Right atrium auricular region (tissue), 2 donors: ENCODE results near the gene DEPP1. TPM values are rescaled to one million over a fixed set of nuclear protein-coding genes. Genes with fewer than 3 reads are reported as not detected.

Experiments used
- DNase-seq: peaks from one replicate; pipeline ENCODE4 v3.0.0-alpha.2; 2019; ENCODE audit warnings: low spot score
- H3K27ac ChIP-seq, 2 donors: fragments of 200-600 bp; sonication (generic); 1 replicate in 1 of 2; 2 replicates in 1 of 2; pipeline ENCODE4 v1.5.1; 2016 to 2019
- H3K27me3 ChIP-seq, 2 donors: fragments of 200-600 bp; sonication (generic); one replicate each; pipeline versions ENCODE4 v1.5.1 to v1.6.0; 2017 to 2019
- H3K36me3 ChIP-seq: fragments of 200-600 bp; sonication (generic); one replicate; pipeline ENCODE4 v1.5.1; 2016
- H3K4me1 ChIP-seq, 2 donors: fragments of 200-600 bp; sonication (generic); one replicate each; pipeline versions ENCODE4 v1.5.1 to v1.6.0; 2017 to 2019
- H3K4me3 ChIP-seq, 2 donors: fragments of 200-600 bp; sonication (generic); 1 replicate in 1 of 2; 2 replicates in 1 of 2; pipeline ENCODE4 v1.5.1; 2017 to 2019; ENCODE audit warnings: mild to moderate bottlenecking in 1 of 2, moderate library complexity in 1 of 2
- H3K9me3 ChIP-seq, 2 donors: fragments of 200-600 bp; sonication (generic); one replicate each; pipeline ENCODE4 v1.5.1; 2019
- CTCF ChIP-seq, 2 donors: fragments of 200-600 bp; sonication (generic); IDR thresholded peaks; one replicate each; pipeline ENCODE4 v1.5.1; 2019; ENCODE audit warnings: antibody characterized with exemption in 2 of 2
- total RNA-seq, 2 donors: library from RNA; depleted of rRNA; stranded (reverse); fragments of >200 nt; gene quantifications; one replicate each; pipeline ENCODE4 v1.1.0, GENCODE V29; 2016

DEPP1 gene
- total RNA-seq, 2 donors from 2014 or later: 68.8 to 143 TPM

- Histone ChIP-seq H3K4me1 (peaks cover 0 to 11% of the 10 kb centered on the region in 2 donors), H3K4me3 (no peak overlapping the region), H3K27me3 (no peaks in the 10 kb centered on the region), H3K36me3 (no peaks in the 10 kb centered on the region), H3K27ac (no peak overlapping the region), H3K9me3 (no peaks in the 10 kb centered on the region)
- no peak for DNase-seq
- no peak for TF ChIP-seq CTCF (IDR thresholded peaks at IDR 0.05)
Measured at GRCh38 chr10:44928462-44928861, 50.1 kb downstream of the DEPP1 start.

- H3K9me3 ChIP-seq: no peaks in the 10 kb centered on the region
- H3K27ac ChIP-seq: no peak overlapping the region
- no peak overlapping the region for H3K4me3 ChIP-seq
- H3K4me1 ChIP-seq: peaks cover 0 to 2% of the 10 kb centered on the region in 2 donors
- TF ChIP-seq CTCF (IDR thresholded peaks at IDR 0.05): no peak
- no peaks in the 10 kb centered on the region for H3K36me3 ChIP-seq
- no peak for DNase-seq
- H3K27me3 ChIP-seq: no peaks in the 10 kb centered on the region
Measured at GRCh38 chr10:44927352-44927751, 51.3 kb downstream of the DEPP1 start.

GRCh38 chr10:44926751-44927351 lies 51.8 kb downstream of the DEPP1 start:
- Histone ChIP-seq H3K9me3 (no peaks in the 10 kb centered on the region), H3K4me1 (no peaks in the 10 kb centered on the region), H3K4me3 (no peak overlapping the region), H3K36me3 (no peaks in the 10 kb centered on the region), H3K27ac (no peak overlapping the region), H3K27me3 (no peaks in the 10 kb centered on the region)
- no peak for DNase-seq
- no peak for TF ChIP-seq CTCF (IDR thresholded peaks at IDR 0.05)

Other genes starting within 250 kb of the DEPP1 start
- under 1 TPM in 1 of 2 donors, not detected in 1; 0.15 TPM for gene TMEM72, start 67.5 kb downstream of the DEPP1 start, total RNA-seq
- gene RASSF4, start 19.0 kb downstream of the DEPP1 start, total RNA-seq: 10 to 100 TPM; 43.3 to 43.4 TPM
- 10 to 100 TPM; 19.3 to 20.5 TPM for gene ZNF22, start 22.1 kb upstream of the DEPP1 start, total RNA-seq